ENCODE measurements around the gene CA9.

CA9 gene

GRCh38 chr9:35719546-35719945, 45.8 kb downstream of the CA9 start:
- DNase-seq = no peak

DNA sequence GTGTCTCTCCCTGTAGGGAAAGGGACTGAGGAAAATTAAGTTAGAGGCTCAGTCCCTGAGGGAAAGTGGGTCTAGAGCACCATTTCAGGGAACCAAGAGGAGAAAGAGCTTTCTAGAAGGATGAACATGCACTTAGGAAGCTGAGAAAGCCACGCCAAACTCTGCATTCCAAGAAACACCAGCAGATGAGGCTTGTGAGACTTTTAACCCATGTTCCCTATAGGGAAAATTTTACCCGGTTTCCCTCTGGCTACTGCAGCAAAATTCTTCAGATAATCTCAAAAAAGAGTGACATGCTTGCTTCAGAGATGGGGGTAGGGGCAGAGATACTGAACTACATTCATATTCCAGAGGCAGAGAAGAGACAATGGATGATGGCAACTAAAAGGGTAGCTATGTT, 49.7 kb downstream of the CA9 start:
- DNase-seq = no peak

DNA sequence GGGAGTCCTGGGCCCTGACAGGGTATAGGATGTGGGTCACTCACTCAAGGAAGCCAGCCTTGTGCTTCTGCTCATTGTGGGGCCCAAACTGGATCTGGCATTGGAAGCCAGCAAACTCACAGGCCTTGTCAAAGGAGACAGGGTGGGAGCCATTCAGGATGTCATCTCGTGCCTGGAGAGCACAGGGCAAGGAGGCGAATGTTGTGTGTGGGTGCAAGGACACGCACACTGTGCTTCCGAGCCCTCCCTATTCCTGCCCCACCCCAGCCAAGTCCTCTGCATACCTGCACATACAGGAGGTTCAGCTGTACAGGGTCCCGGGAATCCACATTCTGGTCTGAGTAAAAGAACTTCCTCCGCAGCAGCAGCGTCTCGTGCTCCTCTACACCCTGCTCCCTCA, 50.2 kb downstream of the CA9 start:
- DNase-seq = no peak

DNA sequence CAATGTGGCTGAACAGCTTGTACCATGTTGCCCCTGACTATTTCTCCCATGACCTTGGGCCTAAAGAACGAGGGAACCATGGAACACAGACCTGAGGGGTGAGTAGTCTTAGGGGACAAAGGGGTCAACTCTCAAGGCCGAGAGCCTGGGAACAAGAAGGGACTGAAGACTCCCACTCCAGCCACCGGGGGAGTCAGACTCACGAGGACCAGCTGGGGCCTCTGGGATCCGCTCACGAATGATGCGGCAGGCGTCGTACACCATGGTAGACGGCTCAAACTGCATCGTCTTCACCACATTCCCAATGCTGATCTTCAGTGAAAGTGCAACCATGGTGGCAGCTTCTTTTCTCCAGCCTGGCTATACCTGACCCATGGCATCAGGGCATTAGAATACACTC, 51.6 kb downstream of the CA9 start:
- no peak for DNase-seq

DNA sequence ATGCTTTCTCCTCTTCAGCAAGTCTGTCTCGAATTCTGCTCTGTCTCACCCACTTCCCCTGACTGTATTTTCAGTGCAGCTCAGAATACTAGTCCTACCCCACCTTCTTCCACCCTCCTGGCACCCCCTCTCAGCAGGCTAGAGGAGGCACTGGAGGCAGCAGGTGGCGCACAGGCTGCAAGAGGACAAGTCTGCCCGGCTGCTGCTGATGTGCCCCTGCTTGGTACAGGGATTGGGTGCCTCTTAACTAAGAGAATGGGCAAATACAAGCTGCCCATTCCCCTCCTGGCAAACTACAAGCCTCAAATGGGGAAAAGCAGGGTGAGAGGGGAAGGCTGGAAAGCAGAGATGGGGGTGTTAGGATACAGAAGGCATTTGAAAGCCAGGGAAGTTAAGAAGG, 53.2 kb downstream of the CA9 start:
- no peak for DNase-seq

GRCh38 chr9:35727676-35728040, 53.9 kb downstream of the CA9 start:
- DNase-seq = no peak

DNA sequence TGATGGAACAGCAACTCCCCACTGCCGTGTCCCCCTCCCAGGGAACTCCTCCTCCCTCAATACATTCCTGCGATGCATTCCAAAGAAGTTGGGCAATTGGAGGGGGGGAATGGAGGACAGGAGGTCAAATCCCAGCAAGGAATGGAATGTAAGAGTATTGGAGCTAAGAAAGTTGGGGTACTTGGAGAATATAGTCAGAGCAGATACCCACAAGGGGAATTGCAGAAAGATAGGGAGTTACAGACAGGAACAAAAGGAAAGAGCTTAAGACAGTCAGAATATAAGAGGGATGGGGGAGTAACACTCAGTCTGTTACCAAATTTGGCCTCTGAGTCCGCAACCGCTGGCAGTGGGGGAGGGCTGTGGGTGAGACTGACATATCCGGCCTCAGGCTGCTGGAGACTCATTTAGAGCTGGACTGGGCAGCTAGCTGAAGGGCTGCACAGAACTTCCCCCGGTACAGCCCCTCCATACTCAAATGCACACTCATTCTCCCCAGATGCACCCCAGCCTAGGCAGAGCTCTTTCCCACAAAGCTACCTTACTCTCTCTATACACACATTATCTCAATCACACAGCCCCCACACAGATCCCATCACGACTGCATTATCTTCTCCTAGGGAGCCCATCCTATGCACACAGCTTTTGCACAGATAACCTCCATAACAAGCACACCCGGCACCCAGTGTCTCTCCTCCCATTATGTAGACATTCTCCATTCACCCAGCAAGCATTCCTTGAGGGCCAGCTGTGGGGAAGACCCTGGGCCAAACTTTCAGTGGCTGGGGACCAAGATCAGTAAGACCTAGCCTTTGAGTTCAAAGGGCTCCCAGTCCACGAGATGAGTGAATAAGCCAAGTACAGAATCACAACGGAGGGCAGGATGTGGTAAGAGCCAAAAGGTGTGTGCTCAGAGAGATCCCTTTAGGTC, 54.6 kb downstream of the CA9 start:
- DNase-seq = no peak

GRCh38 chr9:35729101-35729500, 55.4 kb downstream of the CA9 start:
- no peak for DNase-seq

- DNase-seq = no peak
Measured at GRCh38 chr9:35729700-35730485, 56.2 kb downstream of the CA9 start.

GRCh38 chr9:35730486-35730854, 56.7 kb downstream of the CA9 start:
- DNase-seq = no peak

Measured in T1000 (cell line).